HG02678 (cell line): ENCODE data around the gene KRTAP12-3.

Source experiments
- ATAC-seq: cut with Tn5 transposase; IDR thresholded peaks from one replicate; pipeline ENCODE4 v1.9.1; 2021; ENCODE audit warnings: mild to moderate bottlenecking, moderate library complexity; ENCODE audit not compliant: unreplicated experiment

KRTAP12-3 gene

GRCh38 chr21:44701023-44701400 lies 43.3 kb downstream of the KRTAP12-3 start:
- no peak for ATAC-seq

DNA sequence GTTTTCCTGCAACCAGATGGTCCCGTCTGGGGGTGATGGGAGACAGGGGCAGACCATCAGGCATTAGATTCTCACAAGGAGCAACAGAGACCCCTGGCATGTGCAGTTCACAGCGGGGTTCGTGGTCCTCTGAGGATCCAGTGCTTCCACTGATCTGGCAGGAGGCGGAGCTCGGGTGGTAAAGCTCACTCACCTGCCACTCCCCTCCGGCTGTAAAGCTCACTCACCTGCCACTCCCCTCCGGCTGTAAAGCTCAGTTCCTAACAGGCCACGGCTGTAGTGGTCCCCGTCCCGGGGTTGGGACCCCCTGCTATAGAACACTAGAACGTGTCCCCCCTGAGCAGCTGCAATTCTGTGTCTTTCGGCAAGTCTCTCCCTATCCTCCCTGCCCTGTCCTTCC lies 43.8 kb downstream of the KRTAP12-3 start:
- ATAC-seq: no peak

- ATAC-seq: no peak
These were observed 44.6 kb downstream of the KRTAP12-3 start for GRCh38 chr21:44702111-44702972.

- ATAC-seq: no peak
These were observed 45.4 kb downstream of the KRTAP12-3 start for GRCh38 chr21:44702973-44703730.

GRCh38 chr21:44703731-44704635 lies 46.3 kb downstream of the KRTAP12-3 start:
- no peak for ATAC-seq

DNA sequence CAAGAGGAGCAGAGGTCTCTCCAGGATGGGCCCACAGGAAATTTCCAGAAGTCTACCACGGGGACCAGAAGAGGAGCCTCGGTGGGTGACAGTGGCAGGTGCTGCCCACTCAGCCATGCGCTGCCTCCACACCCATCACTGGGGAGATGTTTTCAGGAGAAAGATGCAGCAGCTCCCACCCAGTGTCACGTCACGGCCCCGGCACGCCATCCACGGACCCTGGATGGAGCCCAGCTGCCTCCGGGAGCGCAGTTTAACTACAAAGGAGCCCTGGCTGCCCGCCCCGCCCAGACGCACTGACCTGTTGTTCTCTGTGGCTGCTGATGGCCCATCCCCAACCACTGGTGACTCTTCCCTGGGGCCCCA lies 46.9 kb downstream of the KRTAP12-3 start:
- no peak for ATAC-seq

- no peak for ATAC-seq
These were observed 48.4 kb downstream of the KRTAP12-3 start for GRCh38 chr21:44706026-44706705.

GRCh38 chr21:44706706-44707581 lies 49.2 kb downstream of the KRTAP12-3 start:
- no peak for ATAC-seq
